Natural killer cell (primary cell): ENCODE measurements around the gene PRR5. TPM values are rescaled to one million over a fixed set of nuclear protein-coding genes. Genes with fewer than 3 reads are reported as not detected.

Experiments used
- ATAC-seq, 3 donors: fragments of 150-1000 bp in 2 of 3; fragments of 200-7000 bp in 1 of 3; cut with Tn5 transposase; 1 replicate in 1 of 3; 2 replicates in 2 of 3; pipeline ENCODE4 v1.10.0; 2021; ENCODE audit warnings: mild to moderate bottlenecking in 2 of 3, moderate library complexity in 2 of 3
- DNase-seq, 2 donors: peaks; one replicate each; pipeline versions ENCODE4 v3.0.0 to v3.0.0-alpha.2; 2013 to 2021; ENCODE audit warnings: mixed read lengths in 1 of 2
- H3K27ac ChIP-seq: one replicate; pipeline ENCODE4 v1.5.1; 2013; ENCODE audit warnings: mild to moderate bottlenecking, low read length
- H3K27me3 ChIP-seq: one replicate; pipeline ENCODE4 v1.6.1; 2013; ENCODE audit warnings: low read length; ENCODE audit not compliant: control insufficient read depth, insufficient read depth
- H3K36me3 ChIP-seq: one replicate; pipeline ENCODE4 v1.6.1; 2013; ENCODE audit warnings: low read length; ENCODE audit not compliant: control insufficient read depth, insufficient read depth
- H3K4me1 ChIP-seq: one replicate; pipeline ENCODE4 v1.6.1; 2013; ENCODE audit warnings: low read length; ENCODE audit not compliant: control insufficient read depth, insufficient read depth
- H3K4me3 ChIP-seq: one replicate; pipeline ENCODE4 v1.5.1; 2013; ENCODE audit warnings: low read length
- H3K9me3 ChIP-seq: one replicate; pipeline ENCODE4 v1.6.1; 2013; ENCODE audit warnings: low read length; ENCODE audit not compliant: control insufficient read depth, insufficient read depth
- H3K27ac Mint-ChIP-seq, 2 donors: one replicate each; pipeline ENCODE4 v1.8.0; 2022; ENCODE audit warnings: mild to moderate bottlenecking in 2 of 2, mixed read lengths in 2 of 2, moderate library complexity in 1 of 2
- H3K27me3 Mint-ChIP-seq, 2 donors: one replicate each; pipeline ENCODE4 v1.8.0; 2022; ENCODE audit warnings: low read depth in 2 of 2, mixed read lengths in 2 of 2
- H3K36me3 Mint-ChIP-seq: one replicate; pipeline ENCODE4 v1.8.0; 2022; ENCODE audit warnings: mixed read lengths
- H3K4me1 Mint-ChIP-seq, 2 donors: one replicate each; pipeline ENCODE4 v1.8.0; 2022; ENCODE audit warnings: mixed read lengths in 2 of 2
- H3K4me3 Mint-ChIP-seq: one replicate; pipeline ENCODE4 v1.8.0; 2022; ENCODE audit warnings: mild to moderate bottlenecking, moderate library complexity, mixed read lengths
- H3K9me3 Mint-ChIP-seq, 2 donors: one replicate each; pipeline ENCODE4 v1.8.0; 2022; ENCODE audit warnings: mixed read lengths in 2 of 2
- CTCF ChIP-seq: fragments of 200-600 bp; IDR thresholded peaks from one replicate; pipeline ENCODE4 v1.8.0; 2022; ENCODE audit warnings: antibody characterized with exemption
- WGBS: methylation state at CpG from one replicate; pipeline ENCODE4 v1.1.7; 2013; ENCODE audit warnings: missing lambda C conversion rate; ENCODE audit not compliant: insufficient coverage; 5-methylcytosine and 5-hydroxymethylcytosine counted together
- intact Hi-C: fragments of 100-400 bp; cut with micrococcal nuclease; formaldehyde crosslinking; loops from one replicate; pipeline ENCODE4 v1.14.2; 2022
- total RNA-seq, 4 donors: library from RNA; stranded (reverse); fragments of 120-200 nt in 1 of 4; gene quantifications; one replicate each; pipeline versions ENCODE4 v1.2.3 to v1.2.4, GENCODE V29; 2013 to 2022

PRR5 gene
- total RNA-seq, 3 donors from 2014 or later (not counting 1 experiment from before 2014, with no cell fraction given) = 92.6 to 133 (median 93.4) TPM

GRCh38 chr22:44668190-44668885 lies 33.7 kb upstream of the PRR5 start:
- no peaks in the 10 kb centered on the region for H3K9me3 Mint-ChIP-seq
- peaks cover 67 to 87% of the 10 kb centered on the region in 2 donors for H3K4me1 Mint-ChIP-seq
- intact Hi-C loops = loop anchor here (5.0 kb wide), 1 partner anchor 36 kb away; no protein-coding TSS in a partner anchor
- H3K27ac Mint-ChIP-seq = peak overlapping the region; percentile 81 to 90
- H3K4me3 ChIP-seq = peak overlapping the region; percentile 48
- peak overlapping the region; percentile 97 for H3K27ac ChIP-seq
- WGBS = under 1% methylated on average over 87 of the region's 87 CpGs
- H3K4me1 ChIP-seq = peaks cover 91% of the 10 kb centered on the region
- H3K27me3 ChIP-seq = no peaks in the 10 kb centered on the region
- H3K36me3 ChIP-seq = no peaks in the 10 kb centered on the region
- no peaks in the 10 kb centered on the region for H3K27me3 Mint-ChIP-seq
- H3K9me3 ChIP-seq = no peaks in the 10 kb centered on the region
- H3K36me3 Mint-ChIP-seq = no peaks in the 10 kb centered on the region
- DNase-seq (peak; percentile 59 to 74), ATAC-seq (peak; percentile 42 to 63 (median 42))
- TF ChIP-seq CTCF = no peak
- peak overlapping the region; percentile 67 for H3K4me3 Mint-ChIP-seq

GRCh38 chr22:44668886-44669521 lies 33.0 kb upstream of the PRR5 start:
- 2% methylated on average over 44 of the region's 45 CpGs for WGBS
- intact Hi-C loops = loop anchor here (5.0 kb wide), 1 partner anchor 37 kb away; no protein-coding TSS in a partner anchor
- Histone ChIP-seq H3K27me3 (no peaks in the 10 kb centered on the region), H3K9me3 (no peaks in the 10 kb centered on the region), H3K36me3 (no peaks in the 10 kb centered on the region), H3K27ac (peak overlapping the region; percentile 71), H3K4me1 (peaks cover 85% of the 10 kb centered on the region), H3K4me3 (peak overlapping the region; percentile 76)
- Mint-ChIP-seq H3K9me3 (no peaks in the 10 kb centered on the region), H3K4me3 (peak overlapping the region; percentile 83), H3K4me1 (peaks cover 67 to 87% of the 10 kb centered on the region in 2 donors), H3K27me3 (no peaks in the 10 kb centered on the region), H3K27ac (peak overlapping the region; percentile 70 to 93), H3K36me3 (no peaks in the 10 kb centered on the region)
- DNase-seq (no peak), ATAC-seq (no peak)
- TF ChIP-seq CTCF = no peak

- H3K27ac ChIP-seq = peak overlapping the region; percentile 71
- Mint-ChIP-seq H3K27me3 (no peaks in the 10 kb centered on the region), H3K36me3 (no peaks in the 10 kb centered on the region), H3K9me3 (no peaks in the 10 kb centered on the region), H3K4me1 (peaks cover 63 to 83% of the 10 kb centered on the region in 2 donors), H3K4me3 (peak overlapping the region; percentile 83), H3K27ac (peak overlapping the region; percentile 70 to 93)
- H3K27me3 ChIP-seq = no peaks in the 10 kb centered on the region
- H3K9me3 ChIP-seq = no peaks in the 10 kb centered on the region
- TF ChIP-seq CTCF = peak; percentile 31
- H3K4me3 ChIP-seq = peak overlapping the region; percentile 76
- DNase-seq (peak in 1 of 2 donors; percentile 47), ATAC-seq (no peak)
- no peaks in the 10 kb centered on the region for H3K36me3 ChIP-seq
- intact Hi-C loops = loop anchor here (5.0 kb wide), 1 partner anchor 37 kb away; no protein-coding TSS in a partner anchor
- WGBS = 54% methylated on average over 9 of the region's 9 CpGs
- peaks cover 79% of the 10 kb centered on the region for H3K4me1 ChIP-seq
Observed at GRCh38 chr22:44669561-44669976, 32.4 kb upstream of the PRR5 start.
